Parathyroid adenoma (tissue), 2 donors: Measurements from ENCODE around the gene PLAAT5.

Experiments used
- H2AFZ ChIP-seq: fragments of 300-600 bp; sonication (generic); one replicate; pipeline ENCODE4 v1.7.0; 2017; ENCODE audit warnings: antibody characterized with exemption, mild to moderate bottlenecking
- H3K27ac ChIP-seq: fragments of 300-600 bp; sonication (generic); one replicate; pipeline ENCODE4 v1.7.0; 2017
- H3K27me3 ChIP-seq: fragments of 300-600 bp; sonication (generic); one replicate; pipeline ENCODE4 v1.7.0; 2017; ENCODE audit warnings: low read length; ENCODE audit not compliant: control insufficient read depth, insufficient read depth
- H3K36me3 ChIP-seq: fragments of 300-600 bp; sonication (generic); one replicate; pipeline ENCODE4 v1.7.0; 2017; ENCODE audit warnings: low read length; ENCODE audit not compliant: control insufficient read depth, insufficient read depth
- H3K4me1 ChIP-seq: fragments of 300-600 bp; sonication (generic); one replicate; pipeline ENCODE4 v1.7.0; 2017; ENCODE audit warnings: control low read depth
- H3K4me2 ChIP-seq: fragments of 300-600 bp; sonication (generic); one replicate; pipeline ENCODE4 v1.7.0; 2017; ENCODE audit warnings: low read length
- H3K4me3 ChIP-seq: fragments of 300-600 bp; sonication (generic); one replicate; pipeline ENCODE4 v1.7.0; 2017; ENCODE audit warnings: low read depth, low read length
- H3K79me2 ChIP-seq: fragments of 300-600 bp; sonication (generic); one replicate; pipeline ENCODE4 v1.7.0; 2017; ENCODE audit warnings: control low read depth
- H3K9ac ChIP-seq: fragments of 300-600 bp; sonication (generic); one replicate; pipeline ENCODE4 v1.7.0; 2017; ENCODE audit warnings: mild to moderate bottlenecking
- H3K9me3 ChIP-seq: fragments of 300-600 bp; sonication (generic); one replicate; pipeline ENCODE4 v1.7.0; 2017; ENCODE audit warnings: low read length; ENCODE audit not compliant: control insufficient read depth
- CTCF ChIP-seq: fragments of 300-600 bp; sonication (generic); IDR thresholded peaks from one replicate; pipeline ENCODE4 v1.7.0; 2017; ENCODE audit warnings: antibody characterized with exemption, mild to moderate bottlenecking
- donor health status: primary hyperparathyroidism.

Gene PLAAT5

GRCh38 chr11:63512816-63513215 lies 21.8 kb upstream of the PLAAT5 start:
- H3K4me3 ChIP-seq: no peak overlapping the region
- H3K9ac ChIP-seq: no peak overlapping the region
- H3K27me3 ChIP-seq: no peaks in the 10 kb centered on the region
- no peaks in the 10 kb centered on the region for H3K9me3 ChIP-seq
- H3K79me2 ChIP-seq: no peaks in the 10 kb centered on the region
- H3K27ac ChIP-seq: no peak overlapping the region
- no peaks in the 10 kb centered on the region for H3K36me3 ChIP-seq
- H2AFZ ChIP-seq: no peak overlapping the region
- no peak overlapping the region for H3K4me2 ChIP-seq
- no peaks in the 10 kb centered on the region for H3K4me1 ChIP-seq
- no peak for TF ChIP-seq CTCF

GRCh38 chr11:63511048-63511748 lies 20.2 kb upstream of the PLAAT5 start:
- Histone ChIP-seq H3K27ac (no peak overlapping the region), H3K36me3 (no peaks in the 10 kb centered on the region), H3K27me3 (no peaks in the 10 kb centered on the region), H3K79me2 (no peaks in the 10 kb centered on the region), H3K9ac (no peak overlapping the region), H3K4me2 (no peak overlapping the region), H3K9me3 (no peaks in the 10 kb centered on the region), H3K4me1 (no peaks in the 10 kb centered on the region), H3K4me3 (no peak overlapping the region), H2AFZ (no peak overlapping the region)
- TF ChIP-seq CTCF: no peak

- Histone ChIP-seq H3K9ac (no peak overlapping the region), H3K79me2 (no peaks in the 10 kb centered on the region), H3K9me3 (no peaks in the 10 kb centered on the region), H3K27me3 (no peaks in the 10 kb centered on the region), H3K27ac (no peak overlapping the region), H3K4me2 (no peak overlapping the region), H3K4me1 (no peaks in the 10 kb centered on the region), H3K4me3 (no peak overlapping the region), H2AFZ (no peak overlapping the region), H3K36me3 (no peaks in the 10 kb centered on the region)
- no peak for TF ChIP-seq CTCF
Observed at GRCh38 chr11:63510360-63511047, 19.5 kb upstream of the PLAAT5 start.

- no peak overlapping the region for H3K4me2 ChIP-seq
- no peak overlapping the region for H3K4me3 ChIP-seq
- H3K36me3 ChIP-seq: no peaks in the 10 kb centered on the region
- H3K9me3 ChIP-seq: no peaks in the 10 kb centered on the region
- H2AFZ ChIP-seq: no peak overlapping the region
- H3K4me1 ChIP-seq: no peaks in the 10 kb centered on the region
- H3K79me2 ChIP-seq: no peaks in the 10 kb centered on the region
- TF ChIP-seq CTCF: no peak
- no peaks in the 10 kb centered on the region for H3K27me3 ChIP-seq
- H3K9ac ChIP-seq: no peak overlapping the region
- H3K27ac ChIP-seq: no peak overlapping the region
Observed at GRCh38 chr11:63508745-63509144, 17.8 kb upstream of the PLAAT5 start.
